HG02938 (cell line): Measurements from ENCODE around the gene MELTF.

ENCODE experiments used
- ATAC-seq: cut with Tn5 transposase; IDR thresholded peaks from one replicate; pipeline ENCODE4 v1.9.1; 2021; ENCODE audit warnings: mild to moderate bottlenecking, moderate library complexity; ENCODE audit not compliant: unreplicated experiment

The MELTF gene

DNA sequence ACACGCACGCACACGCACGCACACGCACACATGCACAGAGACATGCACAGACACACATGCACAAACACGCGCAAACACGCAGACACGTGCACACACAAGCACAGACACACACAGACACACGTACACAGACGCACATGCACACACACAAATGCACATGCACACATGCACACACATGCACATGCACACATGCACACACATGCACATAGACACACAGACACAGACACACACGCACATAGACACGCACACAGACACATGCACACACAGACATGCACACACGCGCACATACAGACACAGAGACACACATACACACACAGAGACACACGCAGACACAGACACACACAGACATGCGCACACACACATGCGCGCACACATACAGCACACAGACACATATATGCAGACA lies 34.6 kb downstream of the MELTF start:
- ATAC-seq = no peak

DNA sequence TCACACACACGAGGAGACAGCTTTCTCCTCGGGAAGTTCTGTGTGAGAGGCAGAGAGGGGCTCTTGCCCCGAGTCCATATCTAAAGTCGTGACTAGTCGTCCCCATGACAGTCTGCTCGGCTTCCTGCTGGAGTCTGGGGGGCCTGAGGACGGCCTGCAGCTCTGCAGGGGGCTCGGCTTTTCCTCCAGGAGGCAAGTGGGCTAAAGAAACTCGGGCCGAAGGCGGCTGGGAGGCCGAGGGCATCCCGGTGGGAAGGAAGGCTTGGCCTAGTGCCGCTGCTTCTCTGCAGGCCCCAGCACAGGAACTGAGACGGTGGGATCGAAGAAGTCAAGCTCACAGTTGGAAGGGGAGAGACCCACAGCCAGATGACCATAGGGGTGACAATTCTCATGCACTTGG lies 35.6 kb downstream of the MELTF start:
- no peak for ATAC-seq

DNA sequence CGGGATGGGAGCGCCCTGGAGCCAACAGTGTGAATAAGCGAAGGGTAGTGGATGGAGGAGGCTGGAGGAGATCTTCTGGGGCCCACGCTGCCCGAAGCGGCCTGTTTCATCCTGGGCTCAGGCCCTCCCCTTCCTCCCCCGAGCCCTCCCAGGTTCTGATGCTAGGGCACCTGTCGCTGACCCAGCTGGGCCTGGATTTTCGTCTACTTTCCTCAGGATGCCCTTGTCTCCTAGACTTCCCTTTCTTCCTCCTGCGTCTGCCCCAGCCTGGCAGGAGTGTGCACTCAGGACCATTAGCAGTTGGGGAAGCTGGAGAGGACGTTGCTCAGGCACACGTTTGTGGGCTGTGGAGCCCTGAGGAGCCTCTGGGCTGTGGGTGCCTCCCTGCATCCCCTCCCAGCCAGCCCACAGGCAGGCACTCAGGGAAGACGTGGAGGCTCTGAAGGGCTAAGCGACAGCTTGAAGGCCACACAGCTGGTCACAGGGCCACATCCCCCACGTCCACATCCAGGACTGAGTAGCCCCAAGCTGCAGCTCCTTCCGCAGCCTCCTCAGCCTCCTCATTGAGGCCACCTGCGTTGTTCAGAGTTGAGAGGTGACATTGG lies 37.1 kb downstream of the MELTF start:
- ATAC-seq = no peak

DNA sequence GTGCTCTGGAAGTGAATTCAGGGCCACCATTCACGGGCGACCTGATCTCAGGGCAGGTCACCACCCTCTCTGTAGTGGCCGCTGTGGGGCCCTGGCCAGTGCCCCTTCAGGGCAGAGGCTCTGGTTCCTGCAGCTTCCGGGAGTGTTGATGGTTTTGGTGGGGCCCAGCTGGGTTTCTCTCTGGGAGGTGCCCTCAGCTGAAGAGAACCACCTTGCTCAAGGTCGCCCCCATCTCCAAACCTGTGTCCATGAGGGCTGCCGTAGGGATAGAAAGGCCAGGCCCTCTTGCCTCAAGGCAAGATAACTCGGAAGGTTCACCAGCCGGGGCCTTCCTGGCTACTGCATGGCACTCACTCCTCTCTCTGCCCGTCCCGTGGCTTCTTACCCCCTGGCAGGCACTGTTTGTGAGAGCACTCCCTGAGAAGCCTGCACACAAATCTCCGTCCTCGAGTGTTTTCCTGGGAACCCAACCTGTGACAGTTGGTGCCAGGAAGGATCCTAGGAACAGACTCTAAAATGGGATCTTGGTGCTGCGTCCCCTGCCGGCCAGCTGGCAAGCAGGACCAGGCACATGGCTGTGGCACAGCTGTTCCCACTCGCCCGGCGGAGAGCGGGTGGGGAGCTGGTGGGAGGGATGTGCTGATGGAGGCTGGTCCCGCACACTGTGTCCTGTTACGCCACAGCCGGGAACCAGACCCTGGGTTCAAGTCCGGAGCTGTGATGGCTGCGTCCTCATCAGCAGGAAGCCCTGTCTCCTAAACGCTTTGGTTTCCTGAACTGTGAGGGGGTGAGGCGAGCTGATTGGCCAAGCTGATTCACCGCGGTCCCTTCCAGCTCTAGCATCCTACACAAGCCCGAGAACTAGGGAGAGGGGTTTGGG lies 37.8 kb downstream of the MELTF start:
- no peak for ATAC-seq

DNA sequence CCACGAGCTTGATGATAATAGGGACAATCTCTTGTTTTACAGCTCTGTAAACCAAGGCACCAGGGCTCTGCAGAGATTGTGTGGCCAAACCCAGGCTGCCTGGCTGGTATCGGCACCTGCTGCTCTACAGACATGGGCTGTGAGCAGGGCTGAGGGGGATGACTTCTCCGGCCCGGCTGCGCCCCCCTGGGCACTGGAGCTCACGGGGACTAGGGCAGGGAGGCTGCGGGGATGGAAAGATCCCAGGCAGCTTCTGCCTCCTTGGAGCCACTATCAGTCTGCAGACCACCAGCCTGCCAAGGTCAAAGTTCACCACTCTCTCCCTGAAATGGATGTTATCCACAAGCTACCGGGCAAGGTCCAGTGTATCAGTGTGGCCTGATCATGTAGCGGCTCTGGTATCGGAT lies 39.0 kb downstream of the MELTF start:
- ATAC-seq = no peak

DNA sequence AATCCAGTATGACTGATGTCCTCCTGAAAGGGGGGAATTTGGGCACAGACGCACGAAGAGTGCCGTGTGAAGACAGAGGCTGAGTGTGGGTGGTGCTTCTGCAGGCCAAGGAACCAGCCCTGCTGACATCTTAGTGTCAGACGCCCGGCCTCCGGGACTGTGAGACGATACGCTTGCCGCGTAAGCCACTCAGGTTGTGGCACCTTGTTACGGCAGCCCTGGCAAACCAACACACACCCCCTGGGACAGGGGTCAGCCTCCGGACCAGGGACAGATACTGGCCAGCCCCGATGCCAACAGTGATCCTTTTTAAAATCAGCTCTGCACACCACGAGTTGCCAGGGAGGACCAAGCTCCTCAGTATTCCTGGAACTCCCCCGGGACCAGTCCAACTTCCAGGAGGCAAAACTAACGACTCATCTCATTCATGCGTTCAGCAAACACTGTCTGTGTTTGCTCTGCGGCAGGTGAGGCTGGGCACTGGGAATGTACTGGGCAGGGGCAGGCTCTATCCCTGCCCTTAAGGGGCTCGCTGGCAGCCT lies 39.8 kb downstream of the MELTF start:
- ATAC-seq = no peak

DNA sequence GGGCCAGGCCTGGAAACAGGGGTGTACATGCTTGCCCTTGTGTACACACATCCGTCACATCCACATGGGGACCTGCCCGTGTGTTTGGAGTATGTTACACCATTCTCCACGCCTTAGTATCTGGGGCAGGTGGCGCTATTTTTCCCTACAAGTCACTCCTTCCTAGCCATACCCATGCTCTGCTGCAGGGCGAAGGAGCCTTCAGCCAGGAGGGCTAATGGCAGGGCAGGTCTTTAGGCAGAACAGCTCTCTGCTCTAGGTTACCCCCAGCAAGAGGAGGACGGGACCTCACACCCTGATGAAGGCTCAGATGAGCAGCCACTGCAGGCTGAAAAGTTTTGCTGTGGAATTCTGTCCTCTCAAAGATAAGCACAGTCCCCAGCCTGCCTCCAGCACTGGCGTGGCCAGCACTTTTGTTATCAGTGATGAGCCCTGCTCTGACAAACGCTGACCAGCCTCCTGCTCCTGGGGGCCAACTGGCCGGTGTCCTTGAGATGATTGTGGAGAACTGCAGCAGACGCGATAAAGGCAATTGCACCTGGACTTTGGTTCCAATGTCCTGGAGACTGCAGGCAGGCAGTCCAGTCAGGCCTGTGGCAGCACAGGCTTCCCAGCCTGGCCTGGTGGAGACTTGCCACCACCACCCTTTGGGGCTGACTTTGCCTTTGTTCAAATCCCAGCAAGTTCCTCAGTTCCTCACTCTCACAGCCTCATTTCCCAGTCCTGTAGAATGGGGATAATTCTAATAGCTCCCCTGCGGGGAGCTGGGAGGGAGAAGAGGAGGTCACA lies 41.2 kb downstream of the MELTF start:
- ATAC-seq = no peak

DNA sequence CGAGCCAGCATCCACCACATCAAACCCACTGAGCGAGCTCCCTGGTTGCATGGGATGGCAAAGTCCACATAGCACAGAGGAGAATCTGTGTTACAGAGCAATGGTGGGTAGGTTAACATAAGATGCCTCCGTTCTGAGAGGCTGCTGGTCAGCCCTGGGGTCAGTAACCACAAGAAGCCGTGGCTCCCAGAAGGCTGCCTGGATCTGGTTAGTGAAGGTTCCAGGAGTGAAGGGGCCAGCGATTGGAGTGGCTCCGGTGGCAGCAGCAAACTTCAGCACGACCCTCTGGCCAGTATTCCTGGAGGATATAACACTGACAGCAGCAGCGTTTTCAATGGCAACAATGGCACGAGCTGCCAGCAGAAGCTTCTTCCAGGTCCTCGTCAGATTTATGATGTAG lies 42.6 kb downstream of the MELTF start:
- ATAC-seq = no peak

DNA sequence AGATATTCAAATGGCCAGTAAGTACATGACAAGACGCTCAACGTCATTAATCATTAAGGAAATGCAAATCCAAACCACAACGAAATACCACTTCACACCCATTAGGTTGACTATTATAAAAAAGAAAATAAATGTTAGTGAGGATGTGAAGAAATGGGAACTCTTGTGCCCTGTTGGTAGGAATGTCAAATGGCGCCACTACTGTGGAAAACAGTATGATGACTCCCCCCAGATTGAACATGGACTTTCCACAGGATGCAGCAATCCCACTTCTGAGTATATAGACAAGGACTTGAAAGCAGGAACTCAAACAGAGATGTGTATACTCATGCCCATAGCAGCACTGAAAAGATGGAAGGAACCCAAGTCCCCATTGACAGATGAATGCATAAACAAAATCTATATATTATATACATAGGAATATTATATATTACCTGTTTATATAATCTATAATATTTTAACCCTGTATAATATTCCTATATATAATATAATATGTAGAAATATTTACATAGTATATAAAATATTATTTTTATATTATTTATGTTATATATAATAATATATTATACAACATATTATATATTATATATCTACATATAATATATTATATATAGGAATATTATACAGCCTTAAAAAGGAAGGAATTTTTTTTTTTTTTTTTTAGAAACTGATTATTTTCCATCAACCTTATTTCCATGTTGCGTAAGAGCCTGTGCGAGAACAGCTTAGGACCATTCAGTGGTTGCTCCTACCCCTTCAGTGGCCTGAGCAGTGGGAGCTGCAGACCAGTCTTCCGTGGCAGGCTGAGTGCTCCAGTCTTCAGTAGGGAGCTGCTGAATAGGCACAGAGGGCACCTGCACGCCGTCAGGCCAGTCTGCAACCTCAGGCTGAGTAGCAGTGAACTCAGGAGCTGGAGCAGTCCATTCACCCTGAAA lies 43.4 kb downstream of the MELTF start:
- ATAC-seq = no peak

DNA sequence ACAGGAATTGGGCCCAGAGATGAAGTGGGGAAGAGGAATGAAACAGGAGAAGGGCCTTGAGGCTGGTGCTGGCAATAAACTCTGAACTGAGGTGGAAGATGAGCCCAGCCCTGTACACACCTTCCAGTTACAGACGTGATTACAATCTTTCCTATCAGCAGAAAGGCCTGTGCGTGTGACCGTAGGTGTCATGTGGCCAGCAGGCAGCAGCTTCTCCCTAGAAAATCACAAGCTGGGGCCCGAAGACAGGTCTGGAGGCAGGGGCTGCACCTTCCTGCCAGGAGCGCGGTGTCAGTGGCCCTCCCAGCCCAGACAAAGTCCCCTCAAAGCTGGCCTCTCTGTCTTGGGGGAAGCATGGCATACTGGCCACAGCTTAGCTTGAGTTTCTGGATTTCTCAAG lies 44.3 kb downstream of the MELTF start:
- ATAC-seq = no peak

DNA sequence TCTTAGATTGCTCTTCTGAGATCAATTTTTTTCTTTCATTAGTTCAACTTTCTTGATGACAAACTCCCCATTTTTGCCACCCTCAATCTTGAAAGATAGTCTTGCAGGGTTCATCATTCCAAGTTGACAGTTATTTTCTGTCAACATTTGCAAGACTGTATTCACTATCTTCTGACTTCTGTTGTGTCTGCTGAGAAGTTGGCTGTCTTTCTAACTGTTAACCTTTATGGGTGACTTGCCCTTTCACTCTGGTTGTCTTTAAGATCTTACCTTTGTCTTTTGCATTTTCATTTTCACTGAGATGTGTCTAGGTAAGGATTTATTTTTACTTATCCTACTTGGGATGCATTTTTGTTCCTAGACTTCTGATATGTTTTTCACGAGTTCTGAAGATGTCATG lies 46.4 kb downstream of the MELTF start:
- ATAC-seq = no peak

DNA sequence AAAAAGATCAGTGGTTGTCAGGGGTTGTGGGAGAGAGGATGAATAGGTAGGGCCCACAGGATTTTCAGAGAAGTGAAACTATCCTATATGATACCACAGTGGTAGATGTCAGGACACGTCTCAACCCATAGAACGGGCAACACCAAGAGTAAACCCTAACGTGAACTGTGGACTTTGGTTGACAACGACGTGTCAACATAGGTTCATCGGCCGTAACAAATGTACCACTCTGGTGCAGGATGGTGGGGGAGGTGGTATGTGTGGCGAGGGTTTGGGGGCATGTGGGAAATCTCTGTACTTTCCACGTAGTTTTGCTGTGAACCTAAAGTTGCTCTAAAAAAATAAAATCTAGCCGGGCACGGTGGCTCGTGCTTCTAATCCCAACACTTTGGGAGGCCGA lies 48.0 kb downstream of the MELTF start:
- ATAC-seq = no peak

DNA sequence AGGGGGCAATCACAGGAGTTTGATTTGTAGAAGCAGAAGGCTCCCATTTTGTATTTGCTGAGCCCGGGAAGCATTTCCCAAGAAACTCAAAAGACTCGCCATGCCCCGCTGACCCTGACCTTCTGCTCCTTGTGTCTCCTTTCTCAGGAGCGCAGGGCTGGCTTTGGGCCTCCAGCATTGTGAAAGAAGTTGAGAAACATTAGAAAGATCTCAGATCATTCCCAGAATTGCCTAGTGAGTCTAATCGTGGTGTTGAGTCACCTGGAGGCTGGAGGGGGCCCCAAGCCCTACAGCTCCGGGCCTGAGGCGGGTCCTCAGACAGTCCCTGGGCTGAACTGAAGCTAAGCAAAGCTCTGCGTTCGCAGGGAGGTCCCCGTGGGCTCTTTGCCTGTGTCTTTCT lies 50.1 kb downstream of the MELTF start:
- no peak for ATAC-seq

DNA sequence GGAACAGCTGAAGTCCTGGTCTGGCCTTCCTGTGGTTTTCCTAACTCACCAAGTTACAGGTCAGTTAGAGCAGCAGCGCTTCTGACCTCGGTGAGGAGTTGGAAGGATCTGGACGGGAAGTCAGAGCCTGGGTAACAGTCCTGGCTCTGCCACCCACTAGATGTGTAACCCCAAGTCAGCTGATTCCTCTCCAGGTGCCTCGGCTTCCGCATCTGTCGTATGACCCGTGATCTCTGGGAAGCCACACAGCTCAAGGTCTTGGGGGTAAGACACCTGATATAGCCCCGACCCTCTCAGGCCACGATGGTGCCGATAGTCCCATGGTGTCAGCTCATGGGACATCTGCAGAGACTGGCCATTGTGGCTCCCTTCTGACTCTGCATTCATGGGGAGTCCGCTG lies 52.7 kb downstream of the MELTF start:
- no peak for ATAC-seq

DNA sequence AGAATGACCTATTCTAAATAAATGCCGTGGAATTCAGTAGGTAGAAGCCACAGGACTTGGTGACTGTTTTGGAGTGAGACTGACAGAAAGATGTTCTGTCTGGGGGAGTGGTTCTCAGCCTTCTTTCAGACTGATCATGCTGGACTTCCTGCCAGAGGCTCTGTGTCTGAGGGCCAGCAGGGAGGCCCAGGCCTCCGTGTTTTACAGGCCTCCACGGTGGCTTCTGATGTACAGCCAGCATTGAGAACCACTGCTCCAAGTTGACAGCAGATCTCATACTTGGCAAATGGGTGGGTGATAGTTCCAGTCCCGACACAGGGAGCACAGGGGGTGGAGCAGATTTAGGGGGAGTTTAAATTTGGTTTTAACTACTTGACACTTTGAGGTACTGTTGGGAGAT lies 54.3 kb downstream of the MELTF start:
- ATAC-seq = no peak

DNA sequence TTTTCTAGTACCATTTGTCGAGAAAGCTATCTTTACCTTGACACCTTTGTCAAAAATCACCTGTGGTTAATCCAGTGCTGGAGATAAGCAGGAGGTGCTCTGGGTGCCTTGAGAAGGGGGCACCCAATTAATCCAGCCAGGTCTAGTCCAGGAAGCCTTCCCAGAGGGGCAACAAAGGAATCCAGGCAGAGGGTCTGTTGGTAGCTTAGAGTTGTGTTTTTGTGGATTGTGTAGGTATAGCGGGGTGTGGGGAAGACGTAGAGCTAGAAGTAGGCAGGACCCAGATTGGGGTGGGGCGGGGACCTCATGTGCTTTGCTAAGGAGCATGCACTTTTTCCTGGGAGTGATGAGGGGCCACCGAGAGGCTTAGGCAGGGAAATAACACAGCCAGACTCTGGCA lies 55.0 kb downstream of the MELTF start:
- no peak for ATAC-seq

DNA sequence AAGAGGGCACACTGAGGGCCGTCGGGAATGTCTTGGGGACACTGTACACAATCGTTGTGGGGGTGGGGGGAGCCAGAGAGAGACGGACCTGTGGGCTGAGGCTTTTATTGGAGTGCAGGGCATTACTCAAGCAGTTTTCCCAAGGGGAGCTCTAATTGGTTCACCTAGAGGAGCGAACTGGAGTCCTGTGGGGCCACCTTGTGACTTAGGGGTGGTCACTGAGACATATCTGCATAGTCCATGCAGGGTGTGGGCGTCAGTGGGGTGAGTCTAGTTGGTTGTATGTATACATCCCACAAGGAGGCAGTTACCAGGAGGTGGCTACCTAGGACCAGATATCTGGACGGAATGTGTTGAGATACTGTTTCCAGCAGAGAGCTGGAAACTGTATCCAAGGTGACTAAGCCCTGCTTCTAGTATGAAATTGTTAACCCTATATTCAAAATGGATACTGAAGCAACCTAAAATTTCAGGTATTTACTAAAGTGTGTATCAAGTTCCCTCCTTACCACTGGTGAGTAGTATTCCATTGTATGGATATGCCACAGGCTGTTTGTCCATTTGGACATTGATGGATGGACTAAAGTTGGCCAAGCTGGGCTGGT lies 58.4 kb downstream of the MELTF start:
- ATAC-seq = no peak

DNA sequence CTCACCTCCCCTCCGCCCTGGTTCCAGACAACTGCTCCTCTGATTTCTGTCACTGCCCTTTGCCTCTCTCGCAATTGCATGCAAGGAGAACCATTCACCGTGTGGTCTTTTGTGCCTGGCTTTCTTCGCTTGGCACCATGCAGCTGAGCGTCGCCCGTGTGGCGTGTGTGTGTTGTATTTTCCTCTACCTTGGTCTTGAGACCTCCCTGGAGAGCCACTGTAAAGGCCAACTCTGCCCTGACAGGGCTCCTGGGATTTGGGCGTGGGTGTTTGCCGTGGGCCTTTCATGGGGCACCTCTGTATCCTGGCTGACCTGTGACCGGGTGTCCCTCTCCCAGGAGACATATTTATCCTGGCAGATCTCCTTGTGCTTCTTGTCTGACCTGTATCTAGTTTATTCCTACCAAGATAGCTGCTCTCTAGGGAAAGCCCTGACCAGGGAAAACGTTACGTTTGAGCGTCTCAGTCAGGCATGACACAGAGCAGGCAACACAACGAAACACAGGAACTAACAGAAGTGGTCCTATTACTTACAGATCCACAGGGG lies 59.0 kb downstream of the MELTF start:
- ATAC-seq = no peak

DNA sequence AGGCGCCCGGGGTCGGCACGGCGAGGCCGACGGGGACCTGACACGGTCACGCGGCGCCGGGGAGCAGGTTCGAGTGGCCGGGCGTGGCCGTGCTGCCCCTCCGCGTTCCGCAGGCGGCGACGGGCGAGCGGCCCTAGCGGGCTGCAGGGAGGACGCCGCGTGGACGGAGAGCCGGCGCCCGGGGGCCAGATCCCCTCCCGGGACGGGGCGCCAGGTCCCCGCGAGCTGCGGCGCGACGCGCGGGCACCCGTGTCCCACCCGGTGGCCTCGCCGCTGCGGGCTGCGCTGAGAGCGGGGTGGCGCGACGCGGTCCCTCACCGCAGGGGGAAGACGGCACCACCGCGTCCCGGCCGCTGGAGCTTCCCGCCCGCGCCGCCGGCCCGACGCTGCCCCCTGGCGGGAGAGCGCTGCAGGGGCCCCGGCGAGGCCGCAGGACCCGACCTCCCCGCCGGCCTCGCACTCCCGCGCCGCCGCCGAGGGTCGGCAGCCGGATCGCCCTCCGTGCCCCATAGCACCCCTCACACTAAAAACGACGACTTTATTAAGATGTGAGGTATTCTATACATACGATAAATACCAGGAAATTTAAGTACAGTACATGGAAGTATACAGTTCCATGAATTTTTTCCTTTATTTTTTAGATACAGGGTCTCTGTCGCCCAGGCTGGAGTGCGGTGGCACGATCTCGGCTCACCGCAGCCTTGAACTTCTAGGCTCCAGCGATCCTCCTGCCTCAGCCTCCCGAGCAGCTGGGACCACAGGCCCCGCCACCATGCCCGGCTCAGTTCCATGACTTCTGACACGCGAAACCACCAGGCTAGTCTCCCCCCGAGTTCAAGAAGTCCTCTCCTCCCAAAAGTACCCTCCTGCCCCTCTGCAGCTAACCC lies 59.7 kb downstream of the MELTF start:
- ATAC-seq = peak; percentile 38
